IMR-90 (cell line): Measurements from ENCODE around the gene RTF1. TPM values are rescaled to one million over a fixed set of nuclear protein-coding genes. Genes with fewer than 3 reads are reported as not detected.
A peak's percentile ranks its signal among the peaks of the same experiment; 100 is the strongest.

Source experiments
- ATAC-seq: fragments of 200-7000 bp; cut with Tn5 transposase; 2 replicates; pipeline ENCODE4 v1.9.1; 2020; ENCODE audit warnings: low read depth, mild to moderate bottlenecking, moderate library complexity
- BruUV-seq: library from RNA; stranded (reverse); fragments of 400-500 nt; replicated peaks from 2 replicates; lab custom pipeline; 2021; lab: Mats Ljungman, UMichigan
- CTCF ChIA-PET: fragments of 300-600 bp; formaldehyde crosslinking; extraction: SDS; loops from one replicate; lab custom pipeline; 2021; ENCODE audit warnings: antibody characterized with exemption; lab: Yijun Ruan, JAX
- POLR2A ChIA-PET: fragments of 300-600 bp; sonication (Branson Sonifier 250); formaldehyde crosslinking; loops from one replicate; lab custom pipeline; 2022; ENCODE audit warnings: antibody characterized with exemption; ENCODE audit not compliant: unreplicated experiment; lab: Charles Lee
- DNase-seq: peaks from one replicate; pipeline ENCODE4 v3.0.0; 2013
- H2AFZ ChIP-seq: replicated peaks from 2 replicates; pipeline ENCODE3; 2013; ENCODE audit warnings: low read length, mild to moderate bottlenecking; ENCODE audit not compliant: poor library complexity
- H2AK5ac ChIP-seq: 2 replicates; pipeline ENCODE4 v1.6.1; 2013; ENCODE audit warnings: low read depth, low read length, inconsistent platforms
- H2AK9ac ChIP-seq: replicated peaks from 2 replicates; pipeline ENCODE3; 2013; ENCODE audit warnings: mild to moderate bottlenecking, low read depth, low read length, moderate library complexity; ENCODE audit not compliant: poor library complexity
- H2BK120ac ChIP-seq: 2 replicates; pipeline ENCODE4 v1.6.1; 2013; ENCODE audit warnings: low read depth, low read length, inconsistent platforms
- H2BK15ac ChIP-seq: 3 replicates; pipeline ENCODE4 v1.6.1; 2013; ENCODE audit warnings: low read depth, low read length, inconsistent platforms
- H2BK20ac ChIP-seq: 2 replicates; pipeline ENCODE4 v1.6.1; 2013; ENCODE audit warnings: low read depth, mild to moderate bottlenecking, inconsistent platforms, low read length, moderate library complexity
- H2BK5ac ChIP-seq: 2 replicates; pipeline ENCODE4 v1.6.1; 2013; ENCODE audit warnings: mild to moderate bottlenecking, low read depth, low read length, inconsistent platforms; ENCODE audit not compliant: poor library complexity, severe bottlenecking
- H3K14ac ChIP-seq: replicated peaks from 2 replicates; pipeline ENCODE4 v1.6.1; 2013; ENCODE audit warnings: low read depth, low read length, inconsistent platforms
- H3K18ac ChIP-seq: 2 replicates; pipeline ENCODE4 v1.6.1; 2013; ENCODE audit warnings: low read depth, low read length, control low read depth
- H3K23ac ChIP-seq: 2 replicates; pipeline ENCODE4 v1.6.1; 2013; ENCODE audit warnings: low read depth, low read length, inconsistent platforms
- H3K27ac ChIP-seq: 2 replicates; pipeline ENCODE4 v1.5.1; 2013; ENCODE audit warnings: mild to moderate bottlenecking, control low read depth, low read length; ENCODE audit not compliant: insufficient read depth
- H3K27me3 ChIP-seq: 2 replicates; pipeline ENCODE4 v1.6.1; 2013; ENCODE audit warnings: low read length; ENCODE audit not compliant: control insufficient read depth, insufficient read depth
- H3K36me3 ChIP-seq: 2 replicates; pipeline ENCODE4 v1.6.1; 2013; ENCODE audit warnings: low read length, mixed read lengths; ENCODE audit not compliant: control insufficient read depth, insufficient read depth
- H3K4ac ChIP-seq: 2 replicates; pipeline ENCODE4 v1.6.1; 2013; ENCODE audit warnings: low read depth, low read length, inconsistent platforms
- H3K4me1 ChIP-seq: 2 replicates; pipeline ENCODE4 v1.6.1; 2013; ENCODE audit warnings: low read length, mixed read lengths; ENCODE audit not compliant: control insufficient read depth, insufficient read depth
- H3K4me2 ChIP-seq: 2 replicates; pipeline ENCODE4 v1.6.1; 2013; ENCODE audit warnings: low read depth, mild to moderate bottlenecking, control low read depth, low read length, moderate library complexity
- H3K4me3 ChIP-seq: 2 replicates; pipeline ENCODE4 v1.5.1; 2013; ENCODE audit warnings: low read depth, mild to moderate bottlenecking, control low read depth, low read length, moderate library complexity; ENCODE audit not compliant: insufficient read depth
- H3K56ac ChIP-seq: 2 replicates; pipeline ENCODE4 v1.6.1; 2013; ENCODE audit warnings: low read length, inconsistent platforms; ENCODE audit not compliant: insufficient read depth; ENCODE audit errors: extremely low read depth
- H3K79me1 ChIP-seq, 2 experiments: 2 replicates each; pipeline ENCODE4 v1.6.1; 2013; ENCODE audit warnings: low read length in 2 of 2, inconsistent platforms in 1 of 2, low read depth in 1 of 2
- H3K9ac ChIP-seq: 2 replicates; pipeline ENCODE4 v1.6.1; 2013; ENCODE audit warnings: low read depth, low read length, control low read depth
- H3K9me1 ChIP-seq: 2 replicates; pipeline ENCODE4 v1.6.1; 2013; ENCODE audit warnings: low read length, inconsistent platforms; ENCODE audit not compliant: insufficient read depth
- H3K9me3 ChIP-seq: 2 replicates; pipeline ENCODE4 v1.6.1; 2013; ENCODE audit warnings: low read length; ENCODE audit not compliant: control insufficient read depth, insufficient read depth
- H4K20me1 ChIP-seq: 2 replicates; pipeline ENCODE4 v1.6.1; 2013; ENCODE audit warnings: low read length, inconsistent platforms; ENCODE audit not compliant: insufficient read depth
- H4K5ac ChIP-seq: 2 replicates; pipeline ENCODE4 v1.6.1; 2013; ENCODE audit warnings: mild to moderate bottlenecking, low read depth, low read length, control low read depth
- H4K8ac ChIP-seq, 2 experiments: 2 replicates each; pipeline ENCODE4 v1.6.1; 2013; ENCODE audit warnings: low read depth in 2 of 2, low read length in 2 of 2, control low read depth in 1 of 2, inconsistent platforms in 1 of 2
- H4K91ac ChIP-seq: 2 replicates; pipeline ENCODE4 v1.6.1; 2013; ENCODE audit warnings: low read depth, low read length, inconsistent platforms; ENCODE audit not compliant: insufficient read depth
- CEBPB ChIP-seq: IDR thresholded peaks from 2 replicates; pipeline ENCODE4 v1.6.1; 2012; ENCODE audit warnings: low read depth, low read length, improper control_type of control experiment
- RAD21 ChIP-seq: IDR thresholded peaks from 2 replicates; pipeline ENCODE4 v1.6.1; 2012; ENCODE audit warnings: low read length, improper control_type of control experiment
- WGBS, 2 experiments: methylation state at CpG; one replicate each; pipeline versions ENCODE4 v1.1.5 to v1.1.7; 2013; ENCODE audit warnings: missing lambda C conversion rate in 2 of 2; ENCODE audit not compliant: insufficient read length in 1 of 2; ENCODE audit errors: extremely low coverage in 2 of 2; 5-methylcytosine and 5-hydroxymethylcytosine counted together
- dilution Hi-C: fragments of 300-500 bp; cut with HindIII; formaldehyde crosslinking; loops from one replicate; pipeline ENCODE4 v1.14.3; 2018; ENCODE audit warnings: low sequenced_read_pairs; ENCODE audit not compliant: unreplicated experiment
- in situ Hi-C: fragments of 300-500 bp; cut with MboI; formaldehyde crosslinking; loops from 3 replicates; pipeline ENCODE4 v1.14.3; 2019; ENCODE audit warnings: low sequenced_read_pairs, inconsistent platforms, mixed read lengths
- intact Hi-C: fragments of 100-400 bp; cut with micrococcal nuclease; formaldehyde crosslinking; loops from 2 replicates; pipeline ENCODE4 v1.10.0; 2022
- polyA plus RNA-seq, 3 experiments: library from polyadenylated mRNA; depleted of rRNA; stranded (reverse); fragments of >200 nt; gene quantifications; 2 replicates each; pipeline ENCODE4 v1.2.3, GENCODE V29; 2012; ENCODE audit warnings: low replicate concordance in 1 of 3
- total RNA-seq: library from RNA; depleted of rRNA; stranded (reverse); fragments of >200 nt; gene quantifications from 2 replicates; pipeline ENCODE4 v1.2.3, GENCODE V29; 2012
- TF ChIP-seq, protein P1 (sequence below): conservative IDR thresholded peaks from 2 replicates; pipeline ENCODE4 v1.5.1; 2012; ENCODE audit warnings: mild to moderate bottlenecking, low read depth, low read length, improper control_type of control experiment

Gene RTF1
- total and polyA plus RNA-seq, 2 of the 4 experiments (the other 2 are of a cell fraction), result 15.1 to 24.3 TPM

DNA sequence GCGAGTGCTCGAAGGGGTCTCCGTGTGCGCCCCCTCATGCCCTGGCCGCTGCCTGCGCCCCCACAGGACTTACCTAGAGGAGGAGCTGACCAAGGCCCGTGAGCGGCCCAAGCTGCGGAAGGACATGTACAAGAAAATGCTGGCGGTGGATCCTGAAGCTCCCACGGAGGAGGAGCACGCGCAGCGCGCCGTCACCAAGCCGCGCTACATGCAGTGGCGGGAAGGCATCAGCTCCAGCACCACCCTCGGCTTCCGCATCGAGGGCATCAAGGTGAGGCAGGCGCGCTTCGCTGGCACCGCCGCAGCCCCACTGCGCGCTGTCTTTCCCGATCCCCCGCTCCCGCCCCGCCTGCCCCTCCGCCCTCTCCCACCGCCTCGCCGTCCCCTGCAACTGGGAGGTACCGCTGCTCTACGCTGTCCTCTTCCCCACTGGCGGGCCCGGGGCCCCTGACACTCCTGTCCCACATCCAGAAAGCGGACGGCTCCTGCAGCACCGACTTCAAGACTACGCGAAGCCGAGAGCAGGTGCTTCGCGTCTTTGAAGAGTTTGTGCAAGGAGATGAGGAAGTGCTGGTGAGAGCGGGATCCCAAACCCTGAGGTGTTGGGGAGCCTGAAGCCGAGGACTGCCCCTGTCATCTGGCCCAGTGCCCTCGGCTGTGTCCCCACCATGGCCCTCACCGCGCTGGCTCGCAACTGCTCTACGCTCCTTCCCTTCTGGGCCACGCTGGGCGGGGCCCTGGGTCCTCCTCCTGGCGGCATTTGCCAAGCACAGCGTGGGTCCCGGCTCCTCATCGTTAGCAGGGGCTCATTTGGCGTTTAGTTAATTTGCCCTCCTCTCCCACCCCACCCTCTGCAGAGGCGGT lies 85.3 kb downstream of the RTF1 start:
- H3K4me1 ChIP-seq, result peaks cover 2% of the 10 kb centered on the region; the same call in 1 of the 2 replicates
- POLR2A ChIA-PET, result interaction anchor here (0.5 kb wide), 1 partner anchor 267 kb away, joined by 6 read pairs; no protein-coding TSS in a partner anchor
- CTCF ChIA-PET, result no interaction called here

More for the DNA sequence above, 85.3 kb downstream of the RTF1 start:
- Histone ChIP-seq H3K9ac (no peak overlapping the region), H3K9me3 (no peaks in the 10 kb centered on the region), H3K36me3 (no peaks in the 10 kb centered on the region), H3K18ac (no peak overlapping the region), H3K4me2 (peak overlapping the region; percentile 84), H3K4ac (no peak overlapping the region), H2AFZ (peak overlapping the region; percentile 78), H4K91ac (no peak overlapping the region), H3K23ac (no peak overlapping the region), H2AK9ac (peak overlapping the region; percentile 1), H2BK15ac (no peak overlapping the region), H3K27ac (no peak overlapping the region), H3K14ac (no peak overlapping the region), H2BK120ac (no peak overlapping the region), H2AK5ac (no peak overlapping the region), H2BK5ac (no peak overlapping the region), H4K8ac (no peak overlapping the region), H3K4me3 (no peak overlapping the region), H3K79me1 (no peaks in the 10 kb centered on the region), H4K5ac (no peak overlapping the region), H3K9me1 (peaks cover 5% of the 10 kb centered on the region; the same call in 1 of the 2 replicates), H4K20me1 (peaks cover 4% of the 10 kb centered on the region; the same call in 1 of the 2 replicates), H3K27me3 (peaks cover 16% of the 10 kb centered on the region), H3K56ac (no peak overlapping the region), H2BK20ac (no peak overlapping the region)
- no peak for TF ChIP-seq RAD21
- TF ChIP-seq, protein P1, sequence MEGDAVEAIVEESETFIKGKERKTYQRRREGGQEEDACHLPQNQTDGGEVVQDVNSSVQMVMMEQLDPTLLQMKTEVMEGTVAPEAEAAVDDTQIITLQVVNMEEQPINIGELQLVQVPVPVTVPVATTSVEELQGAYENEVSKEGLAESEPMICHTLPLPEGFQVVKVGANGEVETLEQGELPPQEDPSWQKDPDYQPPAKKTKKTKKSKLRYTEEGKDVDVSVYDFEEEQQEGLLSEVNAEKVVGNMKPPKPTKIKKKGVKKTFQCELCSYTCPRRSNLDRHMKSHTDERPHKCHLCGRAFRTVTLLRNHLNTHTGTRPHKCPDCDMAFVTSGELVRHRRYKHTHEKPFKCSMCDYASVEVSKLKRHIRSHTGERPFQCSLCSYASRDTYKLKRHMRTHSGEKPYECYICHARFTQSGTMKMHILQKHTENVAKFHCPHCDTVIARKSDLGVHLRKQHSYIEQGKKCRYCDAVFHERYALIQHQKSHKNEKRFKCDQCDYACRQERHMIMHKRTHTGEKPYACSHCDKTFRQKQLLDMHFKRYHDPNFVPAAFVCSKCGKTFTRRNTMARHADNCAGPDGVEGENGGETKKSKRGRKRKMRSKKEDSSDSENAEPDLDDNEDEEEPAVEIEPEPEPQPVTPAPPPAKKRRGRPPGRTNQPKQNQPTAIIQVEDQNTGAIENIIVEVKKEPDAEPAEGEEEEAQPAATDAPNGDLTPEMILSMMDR, result no peak
- no peak for TF ChIP-seq CEBPB
- WGBS, 2 experiments, result 17% methylated on average over 35 of the region's 64 CpGs; no CpG with 5 or more reads in 1 of the 2 experiments
- dilution Hi-C loops, result no loop called here
- peak; percentile 40; the same call in 1 of the 2 replicates for ATAC-seq
- DNase-seq, result no peak
- BruUV-seq, result no TSS peak
- in situ Hi-C loops, result no loop called here
- intact Hi-C loops, result no loop called here
